Activated naive CD4-positive, alpha-beta T cell treated with anti-CD3 and anti-CD28 coated beads, Interleukin-2, amount 50 U/mL, for 24 hours (primary cell): ENCODE results near the gene WDR82.
"Not testable (repeated sequence)": the region's sequence is repeated elsewhere in the genome, so short reads cannot be mapped to it uniquely, and the experiment has no call there.

Experiments
- H3K27ac Mint-ChIP-seq: one replicate; pipeline ENCODE4 v1.8.0; 2021; ENCODE audit warnings: mild to moderate bottlenecking, mixed read lengths
- H3K27me3 Mint-ChIP-seq: one replicate; pipeline ENCODE4 v1.8.0; 2021; ENCODE audit warnings: mixed read lengths
- H3K36me3 Mint-ChIP-seq: one replicate; pipeline ENCODE4 v1.8.0; 2021; ENCODE audit warnings: mixed read lengths
- H3K4me1 Mint-ChIP-seq: one replicate; pipeline ENCODE4 v1.8.0; 2021; ENCODE audit warnings: mixed read lengths
- H3K4me3 Mint-ChIP-seq: one replicate; pipeline ENCODE4 v1.8.0; 2021; ENCODE audit warnings: mild to moderate bottlenecking, mixed read lengths
- H3K9me3 Mint-ChIP-seq: one replicate; pipeline ENCODE4 v1.8.0; 2021; ENCODE audit warnings: mixed read lengths

WDR82 gene

DNA sequence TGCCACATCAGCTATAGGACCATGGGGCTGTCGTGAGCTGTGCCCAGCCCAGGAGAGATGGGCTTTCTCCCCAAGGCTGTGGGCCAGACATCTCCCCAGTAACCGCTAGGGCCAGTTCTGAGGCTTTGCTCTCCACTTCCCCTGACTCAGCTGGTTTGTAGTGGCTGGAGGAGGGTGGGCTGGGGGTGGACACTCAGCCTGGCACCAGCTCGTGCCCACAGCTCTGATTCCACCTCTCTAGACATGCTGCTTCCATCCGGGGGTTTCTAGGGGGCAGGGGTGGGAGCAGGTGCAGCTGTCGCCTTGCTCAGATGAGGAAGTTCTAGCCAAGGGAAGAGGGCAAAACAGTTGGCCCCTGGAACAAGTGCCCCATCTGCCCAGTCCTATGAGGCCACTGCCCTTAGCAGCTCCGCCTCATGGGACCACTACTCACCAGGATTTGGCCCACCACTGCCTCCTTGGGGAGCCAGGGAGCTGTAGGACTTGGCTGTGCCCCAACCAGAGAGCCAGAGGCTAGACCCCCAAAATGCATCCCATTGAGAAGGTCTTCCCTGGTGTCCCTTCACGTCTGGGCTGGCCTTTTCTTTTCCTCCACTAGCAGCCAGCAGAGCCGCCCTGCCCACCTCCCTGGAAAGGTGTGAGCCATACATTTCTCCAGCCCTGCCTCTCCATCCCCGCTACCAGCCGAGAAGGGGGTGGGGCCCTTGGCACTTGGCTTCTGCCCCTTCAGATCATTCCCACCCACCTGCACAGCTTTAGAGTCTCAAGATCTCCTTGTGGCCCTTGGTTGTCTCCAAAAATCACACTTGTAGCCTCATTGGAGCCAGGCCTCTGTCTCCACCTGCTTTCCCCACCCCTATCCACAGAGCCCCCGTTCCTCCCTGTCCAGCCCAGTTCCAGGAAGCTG, 19.0 kb upstream of the WDR82 start:
- Mint-ChIP-seq H3K27me3 (no peaks in the 10 kb centered on the region), H3K4me1 (no peaks in the 10 kb centered on the region), H3K36me3 (no peaks in the 10 kb centered on the region), H3K27ac (no peak overlapping the region), H3K4me3 (no peak overlapping the region), H3K9me3 (no peaks in the 10 kb centered on the region)

DNA sequence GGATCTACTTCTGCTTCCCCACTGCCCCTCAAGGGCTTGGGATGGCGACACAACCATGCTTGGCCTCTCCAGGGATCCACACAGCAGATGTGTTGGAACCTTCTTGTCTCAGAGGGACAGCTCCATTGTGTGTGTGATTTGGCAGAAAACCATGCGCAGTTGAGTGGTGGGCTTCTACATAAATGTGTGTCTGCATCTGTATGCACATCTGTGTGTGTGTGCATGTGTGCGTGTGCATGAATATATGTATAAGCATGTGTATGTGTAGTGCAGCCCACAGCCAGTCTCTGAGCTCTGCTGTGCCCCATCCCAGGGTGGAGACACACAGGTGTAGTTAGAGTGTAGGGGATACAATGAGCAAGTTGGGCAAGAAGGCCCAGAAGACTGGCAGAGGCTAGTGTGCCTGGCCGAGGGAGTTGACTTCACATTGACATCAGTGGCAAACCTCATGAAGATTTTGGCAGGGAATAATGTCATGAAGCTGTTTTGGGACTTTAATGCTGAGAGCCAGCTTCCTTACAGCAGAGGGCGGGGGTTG, 17.3 kb upstream of the WDR82 start:
- Mint-ChIP-seq H3K9me3 (no peaks in the 10 kb centered on the region), H3K4me3 (no peak overlapping the region), H3K27me3 (no peaks in the 10 kb centered on the region), H3K4me1 (peaks cover 6% of the 10 kb centered on the region), H3K27ac (no peak overlapping the region), H3K36me3 (no peaks in the 10 kb centered on the region)

GRCh38 chr3:52294320-52295150, 16.1 kb upstream of the WDR82 start:
- H3K4me1 Mint-ChIP-seq, result peaks cover 9% of the 10 kb centered on the region
- no peaks in the 10 kb centered on the region for H3K9me3 Mint-ChIP-seq
- no peak overlapping the region for H3K27ac Mint-ChIP-seq
- no peaks in the 10 kb centered on the region for H3K27me3 Mint-ChIP-seq
- no peak overlapping the region for H3K4me3 Mint-ChIP-seq
- H3K36me3 Mint-ChIP-seq, result no peaks in the 10 kb centered on the region

DNA sequence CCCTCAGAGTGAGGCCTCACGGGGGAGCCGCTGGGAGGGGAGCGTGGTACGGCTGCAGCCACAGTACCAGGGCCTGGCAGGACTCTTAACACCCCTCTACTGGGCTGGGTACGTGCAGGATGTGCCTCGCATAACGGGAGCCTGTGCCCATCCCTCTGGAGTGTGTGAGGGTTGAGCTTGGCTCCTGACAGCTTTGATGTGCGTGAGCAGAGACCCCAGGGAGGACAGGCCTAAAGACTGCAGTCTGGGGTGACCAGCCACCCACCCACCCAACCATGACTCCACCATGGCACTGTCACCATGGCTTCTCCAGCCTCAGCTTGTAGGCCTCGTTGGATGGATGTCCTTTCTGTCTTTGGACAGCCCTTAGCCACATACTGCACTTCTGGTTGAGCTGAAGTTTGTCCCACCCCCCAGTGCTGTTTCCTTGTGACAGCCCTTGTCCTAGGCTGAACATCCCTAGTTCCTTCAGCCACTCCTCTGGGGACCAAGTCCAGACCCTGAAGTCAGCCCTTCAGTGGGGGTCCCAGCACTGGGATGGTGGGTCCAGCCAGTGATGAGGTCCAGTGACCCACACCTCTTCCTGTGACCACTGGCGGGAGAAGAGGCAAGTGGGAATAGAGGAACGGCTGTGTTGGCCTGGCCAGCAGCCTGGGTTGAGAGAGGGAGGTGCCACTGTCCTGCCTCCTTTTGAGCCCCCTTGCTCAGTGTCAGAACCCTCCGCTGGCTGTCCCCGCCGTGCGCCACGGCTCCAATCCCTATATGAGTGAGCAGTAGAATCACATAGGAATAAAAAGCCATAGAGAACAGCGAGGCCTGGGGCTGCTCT, 15.3 kb upstream of the WDR82 start:
- Mint-ChIP-seq H3K27ac (no peak overlapping the region), H3K36me3 (no peaks in the 10 kb centered on the region), H3K4me3 (no peak overlapping the region)

DNA sequence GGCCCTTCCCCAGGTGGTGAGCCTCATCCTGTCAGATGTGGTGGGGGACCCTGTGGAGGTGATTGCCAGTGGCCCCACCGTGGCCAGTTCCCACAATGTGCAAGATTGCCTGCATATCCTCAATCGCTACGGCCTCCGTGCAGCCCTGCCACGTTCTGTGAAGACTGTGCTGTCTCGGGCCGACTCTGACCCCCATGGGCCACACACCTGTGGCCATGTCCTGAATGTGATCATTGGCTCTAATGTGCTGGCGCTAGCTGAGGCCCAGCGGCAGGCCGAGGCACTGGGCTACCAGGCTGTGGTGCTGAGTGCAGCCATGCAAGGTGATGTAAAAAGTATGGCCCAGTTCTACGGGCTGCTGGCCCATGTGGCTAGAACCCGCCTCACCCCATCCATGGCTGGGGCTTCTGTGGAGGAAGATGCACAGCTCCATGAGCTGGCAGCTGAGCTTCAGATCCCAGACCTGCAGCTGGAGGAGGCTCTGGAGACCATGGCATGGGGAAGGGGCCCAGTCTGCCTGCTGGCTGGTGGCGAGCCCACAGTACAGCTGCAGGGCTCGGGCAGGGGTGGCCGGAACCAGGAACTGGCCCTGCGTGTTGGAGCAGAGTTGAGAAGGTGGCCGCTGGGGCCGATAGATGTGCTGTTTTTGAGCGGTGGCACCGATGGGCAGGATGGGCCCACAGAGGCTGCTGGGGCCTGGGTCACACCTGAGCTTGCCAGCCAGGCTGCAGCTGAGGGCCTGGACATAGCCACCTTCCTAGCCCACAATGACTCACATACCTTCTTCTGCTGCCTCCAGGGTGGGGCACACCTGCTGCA, 14.0 kb upstream of the WDR82 start:
- H3K27me3 Mint-ChIP-seq, result no peaks in the 10 kb centered on the region
- H3K27ac Mint-ChIP-seq, result no peak overlapping the region
- no peak overlapping the region for H3K4me3 Mint-ChIP-seq
- H3K9me3 Mint-ChIP-seq, result no peaks in the 10 kb centered on the region
- H3K36me3 Mint-ChIP-seq, result no peaks in the 10 kb centered on the region
- H3K4me1 Mint-ChIP-seq, result peaks cover 20% of the 10 kb centered on the region

More for the DNA sequence above, 15.3 kb upstream of the WDR82 start:
- Mint-ChIP-seq H3K9me3 (no peaks in the 10 kb centered on the region), H3K4me1 (peaks cover 17% of the 10 kb centered on the region), H3K27me3 (no peaks in the 10 kb centered on the region)

GRCh38 chr3:52291508-52292181, 13.2 kb upstream of the WDR82 start:
- peaks cover 25% of the 10 kb centered on the region for H3K4me1 Mint-ChIP-seq

DNA sequence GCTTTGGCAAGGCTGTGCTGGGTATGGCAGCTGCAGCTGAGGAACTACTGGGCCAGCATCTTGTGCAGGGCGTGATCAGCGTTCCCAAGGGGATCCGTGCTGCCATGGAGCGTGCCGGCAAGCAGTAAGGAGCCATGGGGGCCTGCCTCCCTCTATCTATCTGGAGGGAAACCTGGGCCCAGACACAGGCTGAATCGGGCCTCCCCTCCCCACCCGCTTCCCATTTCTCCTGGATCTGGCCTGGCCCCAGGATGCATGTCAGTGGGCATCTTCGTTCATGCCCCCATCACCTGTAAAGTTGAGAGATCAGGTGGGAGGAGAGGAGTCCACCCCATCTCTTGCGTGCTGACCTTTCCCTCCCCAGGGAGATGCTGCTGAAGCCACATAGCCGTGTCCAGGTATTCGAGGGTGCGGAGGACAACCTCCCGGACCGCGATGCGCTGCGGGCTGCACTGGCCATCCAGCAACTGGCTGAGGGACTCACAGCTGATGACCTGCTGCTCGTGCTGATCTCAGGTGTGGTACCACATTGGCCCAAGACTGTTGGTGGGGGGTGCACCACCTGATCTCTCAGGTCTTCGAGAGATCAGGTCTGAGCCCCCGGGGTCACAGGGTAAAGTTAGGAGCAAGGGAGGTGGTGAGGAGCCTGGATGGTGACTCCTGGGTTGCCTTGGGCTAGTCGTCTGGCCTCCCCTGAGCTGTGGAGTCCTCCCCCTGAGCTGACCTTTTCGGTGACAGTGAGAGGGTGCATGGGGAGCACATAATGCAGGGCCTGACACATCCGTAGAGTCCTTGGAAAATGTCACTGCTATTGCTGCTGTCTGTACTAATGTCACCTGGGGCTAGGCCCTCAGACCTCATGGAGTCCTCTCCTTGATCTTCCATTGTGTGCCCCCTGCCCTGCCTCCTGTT, 12.4 kb upstream of the WDR82 start:
- peak overlapping the region; percentile 80 for H3K27ac Mint-ChIP-seq
- no peaks in the 10 kb centered on the region for H3K27me3 Mint-ChIP-seq
- H3K36me3 Mint-ChIP-seq, result peaks cover 2% of the 10 kb centered on the region
- H3K4me1 Mint-ChIP-seq, result peaks cover 27% of the 10 kb centered on the region
- H3K9me3 Mint-ChIP-seq, result no peaks in the 10 kb centered on the region
- H3K4me3 Mint-ChIP-seq, result no peak overlapping the region

More at GRCh38 chr3:52291508-52292181, 13.2 kb upstream of the WDR82 start:
- Mint-ChIP-seq H3K27me3 (no peaks in the 10 kb centered on the region), H3K4me3 (no peak overlapping the region), H3K36me3 (peaks cover 2% of the 10 kb centered on the region), H3K27ac (peak overlapping the region; percentile 80), H3K9me3 (no peaks in the 10 kb centered on the region)

DNA sequence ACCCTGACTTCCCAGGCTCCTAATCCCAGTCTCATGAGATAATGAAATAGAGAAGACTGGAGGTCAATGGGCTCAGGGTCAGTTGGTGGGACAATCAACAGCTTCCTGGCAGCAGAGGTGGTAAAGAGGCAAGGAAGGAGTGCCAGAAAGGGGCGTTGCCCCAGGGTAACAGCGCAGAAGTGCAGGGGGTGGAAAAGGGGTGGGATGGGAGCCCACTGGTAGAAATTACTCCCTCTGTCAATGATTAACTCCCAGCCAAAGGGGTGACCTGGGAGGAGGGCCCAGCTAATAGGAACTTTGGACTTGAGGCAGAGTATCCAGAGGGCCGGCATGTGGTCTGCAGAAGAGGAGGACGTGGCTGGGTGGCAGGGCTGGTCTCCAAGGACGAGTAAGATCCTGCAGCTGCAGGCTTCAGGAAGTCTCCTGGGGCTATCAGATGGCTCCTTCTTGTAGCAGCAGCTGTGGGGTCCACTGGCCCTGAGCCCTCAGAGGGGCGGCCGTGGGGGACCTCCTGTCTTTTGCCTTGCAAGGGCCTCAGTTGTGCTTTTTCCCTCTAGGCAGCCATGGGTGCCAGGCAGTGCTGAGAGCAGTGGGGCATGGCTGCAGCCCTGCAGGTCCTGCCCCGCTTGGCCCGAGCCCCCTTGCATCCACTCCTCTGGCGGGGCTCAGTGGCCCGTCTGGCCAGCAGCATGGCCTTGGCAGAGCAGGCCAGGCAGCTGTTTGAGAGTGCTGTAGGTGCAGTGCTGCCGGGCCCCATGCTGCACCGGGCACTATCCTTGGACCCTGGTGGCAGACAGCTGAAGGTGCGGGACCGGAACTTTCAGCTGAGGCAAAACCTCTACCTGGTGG, 11.5 kb upstream of the WDR82 start:
- H3K27me3 Mint-ChIP-seq, result no peaks in the 10 kb centered on the region
- peaks cover 2% of the 10 kb centered on the region for H3K36me3 Mint-ChIP-seq
- no peaks in the 10 kb centered on the region for H3K9me3 Mint-ChIP-seq
- no peak overlapping the region for H3K27ac Mint-ChIP-seq
- no peak overlapping the region for H3K4me3 Mint-ChIP-seq
- peaks cover 31% of the 10 kb centered on the region for H3K4me1 Mint-ChIP-seq

GRCh38 chr3:52289338-52289746, 10.9 kb upstream of the WDR82 start:
- Mint-ChIP-seq H3K27me3 (no peaks in the 10 kb centered on the region), H3K9me3 (no peaks in the 10 kb centered on the region), H3K36me3 (peaks cover 2% of the 10 kb centered on the region), H3K27ac (peak overlapping the region; percentile 55), H3K4me1 (peaks cover 34% of the 10 kb centered on the region), H3K4me3 (no peak overlapping the region)

- peaks cover 39% of the 10 kb centered on the region for H3K4me1 Mint-ChIP-seq
- peak overlapping the region; percentile 65 for H3K27ac Mint-ChIP-seq
- peak overlapping the region; percentile 99 for H3K4me3 Mint-ChIP-seq
- H3K36me3 Mint-ChIP-seq, result peaks cover 2% of the 10 kb centered on the region
- H3K9me3 Mint-ChIP-seq, result no peaks in the 10 kb centered on the region
- H3K27me3 Mint-ChIP-seq, result no peaks in the 10 kb centered on the region
Observed at GRCh38 chr3:52288674-52289073, 10.2 kb upstream of the WDR82 start.

DNA sequence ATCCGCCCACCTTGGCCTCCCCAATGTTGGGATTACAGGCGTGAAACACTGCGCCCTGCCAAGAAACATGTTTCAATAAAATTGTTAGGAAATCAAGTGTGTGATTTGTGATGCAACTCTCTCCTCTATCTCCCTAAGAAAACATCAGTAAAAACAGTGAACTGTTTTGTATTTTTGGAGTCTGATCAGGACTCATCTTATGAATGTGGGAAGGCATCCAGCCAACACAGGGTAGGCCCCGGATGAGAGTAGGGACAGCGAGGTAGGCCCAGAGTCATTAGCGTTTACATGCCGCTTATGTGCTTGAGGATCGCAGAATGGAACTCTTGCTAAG, 8.3 kb upstream of the WDR82 start:
- Mint-ChIP-seq H3K4me1 (peaks cover 57% of the 10 kb centered on the region), H3K27me3 (no peaks in the 10 kb centered on the region), H3K36me3 (peaks cover 2% of the 10 kb centered on the region), H3K4me3 (peak overlapping the region; percentile 99), H3K9me3 (no peaks in the 10 kb centered on the region), H3K27ac (peak overlapping the region; percentile 100)

- Mint-ChIP-seq H3K27ac (peak overlapping the region; percentile 77), H3K4me1 (peaks cover 65% of the 10 kb centered on the region)
- H3K4me3 Mint-ChIP-seq, H3K36me3 Mint-ChIP-seq, H3K27me3 Mint-ChIP-seq, H3K9me3 Mint-ChIP-seq: not testable (repeated sequence)
Observed at GRCh38 chr3:52284051-52284450, 5.6 kb upstream of the WDR82 start.

- Mint-ChIP-seq H3K27ac (peak overlapping the region; percentile 76), H3K4me3 (no peak overlapping the region), H3K27me3 (no peaks in the 10 kb centered on the region), H3K36me3 (peaks cover 2% of the 10 kb centered on the region), H3K9me3 (no peaks in the 10 kb centered on the region), H3K4me1 (peaks cover 63% of the 10 kb centered on the region)
Observed at GRCh38 chr3:52283306-52283705, 4.9 kb upstream of the WDR82 start.
